Mucosa of descending colon (tissue), 3 donors: ENCODE data around the gene UTS2. TPM values are rescaled to one million over a fixed set of nuclear protein-coding genes. Genes with fewer than 3 reads are reported as not detected.

ENCODE experiments used
- ATAC-seq: fragments of 200-7000 bp; cut with Tn5 transposase; one replicate; pipeline ENCODE4 v1.9.1; 2020; ENCODE audit warnings: mild to moderate bottlenecking, moderate library complexity
- DNase-seq, 3 donors: peaks; one replicate each; pipeline ENCODE4 v3.0.0-alpha.2; 2020
- H3K36me3 ChIP-seq: fragments of 200-600 bp; one replicate; pipeline ENCODE4 v1.8.0; 2021; ENCODE audit warnings: low read depth, mild to moderate bottlenecking
- H3K4me1 ChIP-seq: fragments of 200-600 bp; one replicate; pipeline ENCODE4 v1.8.0; 2021; ENCODE audit warnings: low read depth, mild to moderate bottlenecking
- H3K4me3 ChIP-seq: fragments of 200-600 bp; one replicate; pipeline ENCODE4 v1.8.0; 2021; ENCODE audit warnings: mild to moderate bottlenecking
- H3K9me3 ChIP-seq: fragments of 200-600 bp; one replicate; pipeline ENCODE4 v1.8.0; 2021; ENCODE audit warnings: mild to moderate bottlenecking
- CTCF ChIP-seq: fragments of 200-600 bp; IDR thresholded peaks from one replicate; pipeline ENCODE4 v1.8.0; 2022; ENCODE audit warnings: antibody characterized with exemption, mild to moderate bottlenecking
- intact Hi-C, 2 donors: fragments of 100-400 bp; cut with DNase I in 1 of 2; cut with micrococcal nuclease in 1 of 2; formaldehyde crosslinking; loops; one replicate each; pipeline versions ENCODE4 v1.11.0 to v1.11.1; 2022; cut with DNase I, micrococcal nuclease
- long read RNA-seq, 2 donors: library from polyadenylated mRNA; unstranded; transcript quantifications; one replicate each; pipeline ENCODE4 v2.0.0, GENCODE V29; 2019 to 2021
- total RNA-seq, 3 donors: library from RNA; stranded (reverse); fragmentation: NEBNext Ultra II Directional in 2 of 3; extraction: Animal tissue kit (Norgen Biotek cat#: 25700) in 2 of 3; gene quantifications; one replicate each; pipeline versions ENCODE4 v1.2.1 to v1.2.4, GENCODE V29; 2021 to 2023
- donor health status: DM: no; HTN: no; CAD: no; lungs with moderate emphysema.
- donor health status: DM: no; HTN: no; CAD: no.
- donor health status: DM: no; HTN: yes; CAD: no.

The UTS2 gene
- total RNA-seq = under 1 TPM in 1 of 3 donors, not detected in 2; 0.17 TPM
- long read RNA-seq, donor 1 = 0 reads
- long read RNA-seq, donor 2 = 0 reads

GRCh38 chr1:7852804-7853683 is at the start of gene UTS2:
UTS2 (minus strand) TSS chr1:7853065; CDS start chr1:7853003, 62 bp downstream.
- H3K36me3 ChIP-seq = no peaks in the 10 kb centered on the region
- intact Hi-C loops = no loop called here

GRCh38 chr1:7899741-7900140 is 46.9 kb upstream of the UTS2 start:
- peak; percentile 70 for ATAC-seq
- intact Hi-C loops = loop anchor here in 1 of 2 donors (10.0 kb wide), 1 partner anchor 235 kb away; no protein-coding TSS in a partner anchor
- DNase-seq = no peak
- no peak overlapping the region for H3K4me3 ChIP-seq
- no peaks in the 10 kb centered on the region for H3K36me3 ChIP-seq
- H3K9me3 ChIP-seq = no peaks in the 10 kb centered on the region
- no peaks in the 10 kb centered on the region for H3K4me1 ChIP-seq
- no peak for TF ChIP-seq CTCF

More at GRCh38 chr1:7852804-7853683, at the start of gene UTS2:
- TF ChIP-seq CTCF = no peak
- ATAC-seq (no peak), DNase-seq (no peak)
- Histone ChIP-seq H3K4me1 (no peaks in the 10 kb centered on the region), H3K4me3 (no peak within 1 kb of the TSS), H3K9me3 (no peaks in the 10 kb centered on the region)

- DNase-seq = no peak
- H3K4me3 ChIP-seq = no peak overlapping the region
- intact Hi-C loops = no loop called here
- H3K36me3 ChIP-seq = no peaks in the 10 kb centered on the region
- TF ChIP-seq CTCF = no peak
- H3K4me1 ChIP-seq = no peaks in the 10 kb centered on the region
- H3K9me3 ChIP-seq = no peaks in the 10 kb centered on the region
- no peak for ATAC-seq
Measured at GRCh38 chr1:7898962-7899361, 46.1 kb upstream of the UTS2 start.

GRCh38 chr1:7896994-7897393 is 44.1 kb upstream of the UTS2 start:
- Histone ChIP-seq H3K4me1 (no peaks in the 10 kb centered on the region), H3K9me3 (no peaks in the 10 kb centered on the region), H3K36me3 (no peaks in the 10 kb centered on the region), H3K4me3 (no peak overlapping the region)
- ATAC-seq (no peak), DNase-seq (no peak)
- no peak for TF ChIP-seq CTCF
- intact Hi-C loops = no loop called here

- H3K9me3 ChIP-seq = no peaks in the 10 kb centered on the region
- DNase-seq (no peak), ATAC-seq (no peak)
- no peaks in the 10 kb centered on the region for H3K4me1 ChIP-seq
- intact Hi-C loops = no loop called here
- no peak overlapping the region for H3K4me3 ChIP-seq
- no peak for TF ChIP-seq CTCF
- no peaks in the 10 kb centered on the region for H3K36me3 ChIP-seq
Measured at GRCh38 chr1:7893529-7894180, 40.8 kb upstream of the UTS2 start.
